Activated T-helper 17 cell treated with anti-CD3 and anti-CD28 coated beads, Interleukin-2, amount 50 U/mL, for 72 hours (primary cell): ENCODE results near the gene PSMA4. TPM values are rescaled to one million over a fixed set of nuclear protein-coding genes. Genes with fewer than 3 reads are reported as not detected.

Experiments used
- ATAC-seq: fragments of 150-1000 bp; cut with Tn5 transposase; replicated peaks from 2 replicates; pipeline ENCODE4 v1.10.0; 2021; ENCODE audit warnings: mild to moderate bottlenecking, moderate library complexity
- H3K27ac Mint-ChIP-seq: one replicate; pipeline ENCODE4 v1.8.0; 2022; ENCODE audit warnings: mixed read lengths
- H3K27me3 Mint-ChIP-seq: one replicate; pipeline ENCODE4 v1.8.0; 2022; ENCODE audit warnings: mixed read lengths
- H3K36me3 Mint-ChIP-seq: one replicate; pipeline ENCODE4 v1.8.0; 2022; ENCODE audit warnings: low read depth, mild to moderate bottlenecking, mixed read lengths
- H3K4me1 Mint-ChIP-seq: one replicate; pipeline ENCODE4 v1.8.0; 2022; ENCODE audit warnings: mixed read lengths
- H3K4me3 Mint-ChIP-seq: one replicate; pipeline ENCODE4 v1.8.0; 2022; ENCODE audit warnings: mild to moderate bottlenecking, mixed read lengths
- H3K9me3 Mint-ChIP-seq: one replicate; pipeline ENCODE4 v1.8.0; 2022; ENCODE audit warnings: mixed read lengths
- total RNA-seq, 2 donors: library from RNA; stranded (reverse); gene quantifications; one replicate each; pipeline ENCODE4 v1.2.3, GENCODE V29; 2022

The PSMA4 gene
- total RNA-seq, 2 donors from 2014 or later = 140 to 270 TPM

DNA sequence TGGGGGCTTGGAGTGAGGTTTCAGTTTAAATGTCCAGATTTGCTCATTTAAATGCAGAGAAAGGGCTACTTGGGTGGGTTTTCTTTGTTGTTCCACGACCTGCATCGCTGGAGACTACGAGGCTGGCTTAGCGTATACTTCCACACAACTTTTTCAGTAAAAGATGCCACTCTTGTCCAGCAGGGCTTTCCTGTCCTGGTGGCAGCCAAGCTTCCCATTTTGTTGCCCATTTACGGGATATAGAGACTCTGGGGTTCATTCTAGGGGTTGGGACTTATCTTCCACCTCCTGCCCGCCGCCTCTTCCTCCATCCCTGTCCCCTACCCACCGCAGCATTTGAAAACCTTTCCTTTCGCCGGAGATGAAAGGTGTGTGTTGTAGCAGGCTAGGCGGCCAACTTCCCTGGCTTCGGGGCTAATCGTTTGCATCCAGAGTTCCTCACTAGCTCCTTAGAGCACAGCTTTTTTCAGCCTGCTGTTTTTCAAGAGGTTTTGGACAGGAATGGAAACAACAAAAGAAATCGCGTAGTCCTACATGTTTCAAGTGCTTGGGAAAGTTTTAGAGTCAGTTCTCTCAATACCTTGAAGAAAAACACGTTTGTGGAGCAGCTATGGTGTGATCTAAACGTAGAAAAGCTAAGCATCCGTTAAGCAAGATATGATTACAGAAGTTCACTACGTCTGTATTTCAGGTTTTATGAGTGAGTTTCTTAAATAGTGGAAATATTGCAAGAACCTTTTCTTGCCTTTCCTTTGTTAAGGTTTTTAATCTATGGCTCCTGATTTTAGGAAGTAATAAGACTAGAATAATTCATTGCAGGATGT is 25.9 kb downstream of the PSMA4 start:
- H3K9me3 Mint-ChIP-seq = no peaks in the 10 kb centered on the region
- H3K4me1 Mint-ChIP-seq = peaks cover 11% of the 10 kb centered on the region
- peak overlapping the region; percentile 83 for H3K4me3 Mint-ChIP-seq
- H3K27ac Mint-ChIP-seq = peak overlapping the region; percentile 19
- H3K36me3 Mint-ChIP-seq = no peaks in the 10 kb centered on the region
- ATAC-seq = peak; percentile 11
- H3K27me3 Mint-ChIP-seq = peaks cover 11% of the 10 kb centered on the region

DNA sequence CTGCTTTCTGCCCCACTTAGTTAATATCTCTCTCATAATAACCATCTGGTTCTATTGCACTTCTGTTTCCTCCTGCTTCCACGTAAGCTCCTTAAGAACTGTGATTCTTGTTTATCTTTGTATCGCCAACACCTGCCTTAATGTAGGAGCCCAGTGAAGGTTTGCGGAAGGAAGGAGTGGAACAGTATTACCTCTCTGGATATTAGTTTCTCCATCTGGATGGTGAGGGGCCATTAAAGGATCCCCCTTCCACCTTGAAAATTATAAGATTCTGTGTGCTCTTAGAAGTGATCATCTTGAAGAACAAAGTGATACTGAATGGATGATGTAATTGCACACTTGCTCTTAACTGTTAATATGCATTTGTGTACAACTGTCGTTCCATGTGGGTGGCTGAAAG is 27.3 kb downstream of the PSMA4 start:
- Mint-ChIP-seq H3K27me3 (peaks cover 11% of the 10 kb centered on the region), H3K27ac (no peak overlapping the region), H3K9me3 (no peaks in the 10 kb centered on the region), H3K4me3 (peak overlapping the region; percentile 26), H3K36me3 (no peaks in the 10 kb centered on the region), H3K4me1 (peaks cover 11% of the 10 kb centered on the region)
- ATAC-seq = no peak

DNA sequence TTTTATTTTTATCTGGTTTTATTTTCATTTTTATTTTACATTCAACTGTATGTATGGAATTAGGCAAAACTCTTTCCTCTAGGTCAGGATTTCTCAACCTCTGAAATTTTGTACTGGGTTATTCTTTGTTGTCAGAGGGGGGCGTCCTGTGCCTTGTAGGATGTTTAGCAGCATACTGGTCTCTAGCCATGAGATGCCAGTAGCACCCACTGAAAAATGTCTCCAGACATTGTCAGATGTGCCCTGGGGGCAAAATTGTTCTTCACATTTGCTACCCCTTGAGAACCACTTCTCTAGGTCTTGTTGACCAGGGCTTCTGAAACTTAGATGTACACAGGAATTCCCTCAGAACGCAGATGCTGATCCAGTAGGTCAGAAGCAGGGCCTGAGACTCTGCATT is 30.5 kb downstream of the PSMA4 start:
- peaks cover 11% of the 10 kb centered on the region for H3K27me3 Mint-ChIP-seq
- no peaks in the 10 kb centered on the region for H3K9me3 Mint-ChIP-seq
- no peak for ATAC-seq
- H3K4me1 Mint-ChIP-seq = peaks cover 11% of the 10 kb centered on the region
- no peaks in the 10 kb centered on the region for H3K36me3 Mint-ChIP-seq
- no peak overlapping the region for H3K27ac Mint-ChIP-seq
- H3K4me3 Mint-ChIP-seq = no peak overlapping the region

DNA sequence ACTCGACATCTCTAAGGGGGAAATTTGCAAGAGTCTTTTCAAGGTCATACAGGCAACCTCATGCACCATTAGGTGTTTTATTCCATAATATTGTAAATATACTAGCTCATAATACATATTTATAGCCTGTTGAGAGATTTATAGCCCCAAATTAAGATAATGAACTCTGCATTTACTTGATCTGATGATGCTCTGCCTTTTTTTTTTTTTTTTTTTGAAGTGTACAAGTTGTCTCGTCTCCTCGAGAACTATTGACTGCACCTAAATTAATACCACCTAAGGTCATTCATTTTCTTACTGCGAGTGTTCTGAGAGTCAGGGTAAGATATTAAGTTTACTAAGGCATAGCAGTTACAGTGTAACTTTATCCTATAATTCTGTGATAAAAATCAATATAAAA is 31.1 kb downstream of the PSMA4 start:
- H3K4me1 Mint-ChIP-seq = peaks cover 10% of the 10 kb centered on the region
- no peak for ATAC-seq
- H3K36me3 Mint-ChIP-seq = no peaks in the 10 kb centered on the region
- no peak overlapping the region for H3K4me3 Mint-ChIP-seq
- peaks cover 10% of the 10 kb centered on the region for H3K27me3 Mint-ChIP-seq
- no peaks in the 10 kb centered on the region for H3K9me3 Mint-ChIP-seq
- no peak overlapping the region for H3K27ac Mint-ChIP-seq

DNA sequence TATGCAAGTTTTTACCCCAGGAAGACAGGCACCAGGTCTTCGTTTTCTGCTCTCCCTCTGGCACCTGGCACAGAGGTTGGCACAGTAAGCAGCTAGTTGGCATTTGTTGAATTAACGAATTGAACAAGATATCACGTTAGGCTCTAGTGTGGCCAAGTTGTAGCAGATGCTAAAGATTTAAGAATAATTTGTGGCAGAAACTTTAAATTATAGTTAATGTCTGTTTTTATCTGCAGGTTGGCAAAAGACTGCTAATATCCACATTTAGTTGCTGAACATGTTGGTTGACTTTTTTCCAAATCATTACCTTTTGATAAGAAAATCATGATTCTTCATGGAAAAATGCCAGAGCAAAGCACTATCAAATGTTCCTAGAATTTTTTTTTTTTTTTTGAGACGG is 33.2 kb downstream of the PSMA4 start:
- Mint-ChIP-seq H3K27ac (no peak overlapping the region), H3K9me3 (no peaks in the 10 kb centered on the region), H3K36me3 (no peaks in the 10 kb centered on the region), H3K4me1 (no peaks in the 10 kb centered on the region), H3K4me3 (no peak overlapping the region), H3K27me3 (no peaks in the 10 kb centered on the region)
- no peak for ATAC-seq

DNA sequence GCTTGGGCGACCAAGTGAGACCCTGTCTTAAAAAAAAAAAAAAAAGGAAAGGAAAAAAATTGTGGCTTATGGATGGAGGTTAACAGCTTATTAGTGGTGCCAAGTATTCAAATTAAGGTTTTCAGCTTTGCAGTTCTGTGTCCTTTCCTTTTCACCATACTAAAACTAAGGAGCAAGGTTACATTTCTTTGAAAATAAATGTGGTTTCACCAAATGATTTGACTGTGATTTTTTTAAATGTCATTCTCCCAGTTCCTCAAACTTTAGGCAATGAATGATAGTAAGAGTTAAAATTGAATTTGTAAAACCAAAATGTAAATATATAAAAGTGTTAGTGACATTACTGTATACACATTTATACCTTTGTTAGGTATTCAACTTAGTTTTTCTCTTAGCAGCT is 34.7 kb downstream of the PSMA4 start:
- Mint-ChIP-seq H3K27ac (no peak overlapping the region), H3K27me3 (no peaks in the 10 kb centered on the region), H3K9me3 (no peaks in the 10 kb centered on the region), H3K4me1 (no peaks in the 10 kb centered on the region), H3K36me3 (no peaks in the 10 kb centered on the region), H3K4me3 (no peak overlapping the region)
- no peak for ATAC-seq

DNA sequence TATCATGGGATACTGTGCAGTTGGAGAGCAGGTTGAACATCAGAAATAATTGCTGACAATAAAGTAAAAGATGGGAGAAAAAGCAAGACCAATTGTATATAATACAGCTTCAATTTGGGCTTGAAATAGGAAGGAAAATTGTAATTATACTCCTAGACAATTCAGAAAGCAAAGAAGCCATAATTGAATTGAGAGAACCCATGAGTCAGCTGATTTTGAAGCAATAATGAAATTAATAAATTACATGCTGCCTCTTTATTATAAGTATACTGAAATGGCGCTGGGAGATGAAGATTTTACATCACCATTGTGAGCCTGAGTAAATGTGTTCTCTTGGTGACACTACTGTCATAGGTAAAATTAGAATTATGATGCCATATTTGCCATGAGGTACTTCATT is 57.3 kb downstream of the PSMA4 start:
- no peak for ATAC-seq
- H3K4me1 Mint-ChIP-seq = no peaks in the 10 kb centered on the region
- H3K9me3 Mint-ChIP-seq = no peaks in the 10 kb centered on the region
- H3K27ac Mint-ChIP-seq = no peak overlapping the region
- H3K4me3 Mint-ChIP-seq = no peak overlapping the region
- no peaks in the 10 kb centered on the region for H3K36me3 Mint-ChIP-seq
- H3K27me3 Mint-ChIP-seq = peaks cover 3% of the 10 kb centered on the region

DNA sequence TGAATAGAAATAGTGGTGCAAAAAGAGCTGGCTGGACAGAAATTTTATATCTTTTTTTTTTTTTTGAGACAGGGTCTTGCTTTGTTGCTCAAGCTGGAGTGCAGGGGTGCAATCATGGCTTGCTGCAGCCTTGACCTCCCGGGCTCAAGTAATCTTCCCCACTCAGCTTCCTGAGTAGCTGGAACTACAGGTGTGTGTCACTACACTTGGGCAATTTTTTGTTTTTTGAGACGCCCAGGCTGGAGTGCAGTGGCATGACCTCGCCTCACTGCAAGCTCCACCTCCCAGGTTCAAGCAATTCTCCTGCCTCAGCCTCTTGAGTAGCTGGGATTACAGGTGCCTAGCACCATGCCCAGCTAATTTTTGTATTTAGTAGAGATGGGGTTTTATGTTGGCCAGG is 58.1 kb downstream of the PSMA4 start:
- H3K27ac Mint-ChIP-seq = no peak overlapping the region
- H3K4me3 Mint-ChIP-seq = no peak overlapping the region
- H3K27me3 Mint-ChIP-seq = peaks cover 3% of the 10 kb centered on the region
- no peak for ATAC-seq
- no peaks in the 10 kb centered on the region for H3K36me3 Mint-ChIP-seq
- H3K4me1 Mint-ChIP-seq = no peaks in the 10 kb centered on the region
- H3K9me3 Mint-ChIP-seq = no peaks in the 10 kb centered on the region

DNA sequence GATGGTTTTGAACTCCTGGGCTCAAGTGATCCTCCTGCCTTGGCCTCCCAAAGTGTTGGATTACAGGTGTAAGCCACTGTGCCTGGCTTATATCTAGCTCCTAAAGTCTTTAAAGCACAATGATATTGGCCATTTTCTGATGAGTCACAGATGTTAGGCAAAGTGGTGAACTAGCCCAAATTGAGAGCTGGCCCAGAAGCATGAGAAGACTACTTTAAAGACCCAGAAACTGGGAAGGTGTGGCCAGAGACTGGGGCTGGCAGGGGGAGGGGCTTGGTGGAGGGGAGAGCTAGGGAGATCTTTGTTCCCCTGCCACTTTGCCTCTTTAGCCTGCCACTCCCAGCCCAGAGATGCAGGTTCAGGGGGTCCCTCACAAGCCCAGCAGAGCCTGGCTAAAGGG is 58.9 kb downstream of the PSMA4 start:
- Mint-ChIP-seq H3K4me3 (no peak overlapping the region), H3K9me3 (no peaks in the 10 kb centered on the region), H3K36me3 (no peaks in the 10 kb centered on the region), H3K27ac (no peak overlapping the region), H3K4me1 (no peaks in the 10 kb centered on the region), H3K27me3 (peaks cover 10% of the 10 kb centered on the region)
- ATAC-seq = no peak

Other genes with a start within 250 kb of the PSMA4 start
- 10 to 100 TPM; 33.7 to 54.7 TPM for gene SKIC8, start 240.8 kb upstream of the PSMA4 start, total RNA-seq
- not detected for gene CRABP1, start 200.1 kb upstream of the PSMA4 start, total RNA-seq
- gene IREB2, start 102.2 kb upstream of the PSMA4 start, total RNA-seq = 10 to 100 TPM; 63.6 to 84.0 TPM
- gene HYKK, start 32.9 kb upstream of the PSMA4 start, total RNA-seq = 1 to 10 TPM in 1 of 2 donors, under 1 TPM in 1; 0.91 to 1.2 TPM
- 10 to 100 TPM in 1 of 2 donors, 1 to 10 TPM in 1; 5.9 to 14.1 TPM for gene CHRNA5, start 25.1 kb downstream of the PSMA4 start, total RNA-seq
- not detected for gene CHRNA3, start 80.6 kb downstream of the PSMA4 start, total RNA-seq
- gene CHRNB4, start 100.8 kb downstream of the PSMA4 start, total RNA-seq = not detected